ENCODE data around the gene GKN1. TPM values are rescaled to one million over a fixed set of nuclear protein-coding genes. Genes with fewer than 3 reads are reported as not detected.

Gene GKN1
- total and polyA plus RNA-seq, 4 donors: 0.15 TPM; not detected in 3

- Histone ChIP-seq H3K4me1 (ENCODE audit: control insufficient read depth in 5 of 5, insufficient read depth in 5 of 5, low read length in 5 of 5) (peaks cover 0 to 2% (median 0%) of the 10 kb centered on the region in 5 donors), H3K4me3 (no peak overlapping the region), H3K9me3 (ENCODE audit: control insufficient read depth in 4 of 4, insufficient read depth in 3 of 4, low read length in 3 of 4) (no peaks in the 10 kb centered on the region), H3K9ac (ENCODE audit: insufficient read depth in 1 of 2, low read length in 2 of 2) (no peak overlapping the region), H3K27me3 (ENCODE audit: control insufficient read depth in 3 of 3, insufficient read depth in 3 of 3, low read length in 2 of 3) (no peaks in the 10 kb centered on the region), H3K36me3 (ENCODE audit: control insufficient read depth in 4 of 4, insufficient read depth in 4 of 4, low read length in 4 of 4) (no peaks in the 10 kb centered on the region), H3K27ac (ENCODE audit: low read depth in 1 of 2, low read length in 1 of 2) (no peak overlapping the region)
- no peak for ATAC-seq (ENCODE audit: insufficient read depth, low FRiP score)
- TF ChIP-seq CTCF (IDR thresholded peaks at IDR 0.05; ENCODE audit: control extremely low read depth, extremely low read depth): no peak
- DNase-seq: no peak
- 79 to 95% methylated on average over 3 of the region's 3 CpGs for WGBS, 2 donors
Observed at GRCh38 chr2:68992933-68993332, 18.5 kb downstream of the GKN1 start.

GRCh38 chr2:68993660-68994059 is 19.2 kb downstream of the GKN1 start:
- H3K27me3 ChIP-seq (ENCODE audit: control insufficient read depth in 3 of 3, insufficient read depth in 3 of 3, low read length in 2 of 3): no peaks in the 10 kb centered on the region
- no peak overlapping the region for H3K9ac ChIP-seq (ENCODE audit: insufficient read depth in 1 of 2, low read length in 2 of 2)
- H3K27ac ChIP-seq (ENCODE audit: low read depth in 1 of 2, low read length in 1 of 2): no peak overlapping the region
- no peak for DNase-seq
- no peaks in the 10 kb centered on the region for H3K9me3 ChIP-seq (ENCODE audit: control insufficient read depth in 4 of 4, insufficient read depth in 3 of 4, low read length in 3 of 4)
- no peak overlapping the region for H3K4me3 ChIP-seq
- WGBS, 2 donors: 79 to 86% methylated on average over 7 of the region's 7 CpGs
- no peak for ATAC-seq (ENCODE audit: insufficient read depth, low FRiP score)
- TF ChIP-seq CTCF (IDR thresholded peaks at IDR 0.05; ENCODE audit: control extremely low read depth, extremely low read depth): no peak
- no peaks in the 10 kb centered on the region for H3K36me3 ChIP-seq (ENCODE audit: control insufficient read depth in 4 of 4, insufficient read depth in 4 of 4, low read length in 4 of 4)
- peaks cover 0 to 2% (median 0%) of the 10 kb centered on the region in 5 donors for H3K4me1 ChIP-seq (ENCODE audit: control insufficient read depth in 5 of 5, insufficient read depth in 5 of 5, low read length in 5 of 5)

- Histone ChIP-seq H3K27ac (ENCODE audit: low read depth in 1 of 2, low read length in 1 of 2) (no peak overlapping the region), H3K9me3 (ENCODE audit: control insufficient read depth in 4 of 4, insufficient read depth in 3 of 4, low read length in 3 of 4) (no peaks in the 10 kb centered on the region), H3K9ac (ENCODE audit: insufficient read depth in 1 of 2, low read length in 2 of 2) (no peak overlapping the region), H3K36me3 (ENCODE audit: control insufficient read depth in 4 of 4, insufficient read depth in 4 of 4, low read length in 4 of 4) (no peaks in the 10 kb centered on the region), H3K27me3 (ENCODE audit: control insufficient read depth in 3 of 3, insufficient read depth in 3 of 3, low read length in 2 of 3) (no peaks in the 10 kb centered on the region), H3K4me1 (ENCODE audit: control insufficient read depth in 5 of 5, insufficient read depth in 5 of 5, low read length in 5 of 5) (peaks cover 0 to 2% (median 0%) of the 10 kb centered on the region in 5 donors), H3K4me3 (no peak overlapping the region)
- no peak for TF ChIP-seq CTCF (IDR thresholded peaks at IDR 0.05; ENCODE audit: control extremely low read depth, extremely low read depth)
- 58 to 73% methylated on average over 4 of the region's 4 CpGs for WGBS, 2 donors
- ATAC-seq (ENCODE audit: insufficient read depth, low FRiP score): no peak
- no peak for DNase-seq
Observed at GRCh38 chr2:68994864-68995263, 20.4 kb downstream of the GKN1 start.

GRCh38 chr2:68995916-68996315 is 21.5 kb downstream of the GKN1 start:
- H3K27ac ChIP-seq (ENCODE audit: low read depth in 1 of 2, low read length in 1 of 2): no peak overlapping the region
- peaks cover 0 to 2% (median 0%) of the 10 kb centered on the region in 5 donors for H3K4me1 ChIP-seq (ENCODE audit: control insufficient read depth in 5 of 5, insufficient read depth in 5 of 5, low read length in 5 of 5)
- WGBS, 2 donors: 44 to 53% methylated on average over 3 of the region's 3 CpGs
- ATAC-seq (ENCODE audit: insufficient read depth, low FRiP score) (no peak), DNase-seq (no peak)
- no peak overlapping the region for H3K9ac ChIP-seq (ENCODE audit: insufficient read depth in 1 of 2, low read length in 2 of 2)
- no peaks in the 10 kb centered on the region for H3K36me3 ChIP-seq (ENCODE audit: control insufficient read depth in 4 of 4, insufficient read depth in 4 of 4, low read length in 4 of 4)
- no peak overlapping the region for H3K4me3 ChIP-seq
- TF ChIP-seq CTCF (IDR thresholded peaks at IDR 0.05; ENCODE audit: control extremely low read depth, extremely low read depth): no peak
- H3K9me3 ChIP-seq (ENCODE audit: control insufficient read depth in 4 of 4, insufficient read depth in 3 of 4, low read length in 3 of 4): no peaks in the 10 kb centered on the region
- H3K27me3 ChIP-seq (ENCODE audit: control insufficient read depth in 3 of 3, insufficient read depth in 3 of 3, low read length in 2 of 3): no peaks in the 10 kb centered on the region

Data from lung (tissue), 12 donors.